GM23338 (cell line): ENCODE data around the gene SLC4A2. TPM values are rescaled to one million over a fixed set of nuclear protein-coding genes. Genes with fewer than 3 reads are reported as not detected.
"Not testable (repeated sequence)": the region's sequence is repeated elsewhere in the genome, so short reads cannot be mapped to it uniquely, and the experiment has no call there.

ENCODE experiments used
- ATAC-seq: fragments of 200-7000 bp; cut with Tn5 transposase; 3 replicates; pipeline ENCODE4 v1.9.1; 2020
- DNase-seq: peaks from one replicate; pipeline ENCODE4 v3.0.0-alpha.2; 2015; ENCODE audit warnings: low spot score
- H2AFZ ChIP-seq: fragments of 200-600 bp; sonication (generic); 2 replicates; pipeline ENCODE4 v1.8.0; 2016; ENCODE audit warnings: antibody characterized with exemption, mild to moderate bottlenecking, moderate library complexity
- H3F3A ChIP-seq: fragments of 200-600 bp; sonication (generic); replicated peaks from 2 replicates; pipeline ENCODE4 v1.8.0; 2017; ENCODE audit warnings: antibody characterized with exemption, mixed run types, low read depth
- H3K27ac ChIP-seq: fragments of 200-600 bp; sonication (generic); 2 replicates; pipeline ENCODE4 v1.6.1; 2016; ENCODE audit warnings: low read depth
- H3K27me3 ChIP-seq: fragments of 200-600 bp; sonication (generic); 2 replicates; pipeline ENCODE4 v1.8.0; 2016; ENCODE audit warnings: mild to moderate bottlenecking, mixed run types, moderate library complexity; ENCODE audit not compliant: insufficient read depth
- H3K36me3 ChIP-seq: fragments of 200-600 bp; sonication (generic); 2 replicates; pipeline ENCODE4 v1.8.0; 2016; ENCODE audit warnings: mild to moderate bottlenecking; ENCODE audit not compliant: insufficient read depth
- H3K4me1 ChIP-seq: fragments of 200-600 bp; sonication (generic); 2 replicates; pipeline ENCODE4 v1.8.0; 2016; ENCODE audit warnings: mild to moderate bottlenecking, moderate library complexity; ENCODE audit not compliant: insufficient read depth
- H3K4me2 ChIP-seq: fragments of 200-600 bp; sonication (generic); 2 replicates; pipeline ENCODE4 v1.7.1; 2017; ENCODE audit warnings: mixed run types
- H3K4me3 ChIP-seq: fragments of 200-600 bp; sonication (generic); 2 replicates; pipeline ENCODE4 v1.6.1; 2016; ENCODE audit warnings: mixed run types
- H3K79me2 ChIP-seq: fragments of 200-600 bp; sonication (generic); replicated peaks from 2 replicates; pipeline ENCODE4 v1.8.0; 2017; ENCODE audit warnings: mild to moderate bottlenecking; ENCODE audit not compliant: insufficient read depth
- H3K9me2 ChIP-seq: fragments of 200-600 bp; sonication (generic); 2 replicates; pipeline ENCODE4 v1.8.0; 2017; ENCODE audit not compliant: insufficient read depth
- H4K20me1 ChIP-seq: fragments of 200-600 bp; sonication (generic); replicated peaks from 2 replicates; pipeline ENCODE4 v1.8.0; 2017; ENCODE audit warnings: mild to moderate bottlenecking; ENCODE audit not compliant: insufficient read depth
- H3K27ac Mint-ChIP-seq: 2 replicates; pipeline ENCODE4 v1.8.0; 2020; ENCODE audit warnings: inconsistent platforms, mild to moderate bottlenecking, moderate library complexity, mixed read lengths
- H3K27me3 Mint-ChIP-seq: 3 replicates; pipeline ENCODE4 v1.8.0; 2022; ENCODE audit warnings: low read depth, mild to moderate bottlenecking, moderate library complexity, mixed read lengths, inconsistent platforms; ENCODE audit not compliant: insufficient read depth, poor library complexity
- H3K36me3 Mint-ChIP-seq: 3 replicates; pipeline ENCODE4 v1.8.0; 2021; ENCODE audit warnings: low read depth, mild to moderate bottlenecking, inconsistent platforms, moderate library complexity, mixed read lengths
- H3K4me1 Mint-ChIP-seq: 3 replicates; pipeline ENCODE4 v1.8.0; 2020; ENCODE audit warnings: mild to moderate bottlenecking, inconsistent platforms, mixed read lengths
- H3K4me3 Mint-ChIP-seq: 3 replicates; pipeline ENCODE4 v1.8.0; 2021; ENCODE audit warnings: moderate library complexity, mild to moderate bottlenecking, inconsistent platforms, mixed read lengths
- H3K9me3 Mint-ChIP-seq: 3 replicates; pipeline ENCODE4 v1.8.0; 2020; ENCODE audit warnings: moderate library complexity, mild to moderate bottlenecking, inconsistent platforms, mixed read lengths
- CREB1 ChIP-seq: fragments of 250-450 bp; sonication (Bioruptor Pico); IDR thresholded peaks from 2 replicates; pipeline ENCODE4 v1.5.0; 2020; ENCODE audit warnings: low read depth, mild to moderate bottlenecking, moderate library complexity
- POLR2AphosphoS5 ChIP-seq: IDR thresholded peaks from 2 replicates; pipeline ENCODE4 v1.6.1; 2016; ENCODE audit warnings: antibody characterized with exemption, low read depth
- polyA plus RNA-seq: library from polyadenylated mRNA; unstranded; fragments of >200 nt; fragmentation: Nextera tagmentation; extraction: Ambion mirVana; gene quantifications from 2 replicates; pipeline ENCODE4 v1.2.1, GENCODE V29; 2016
- total RNA-seq: library from RNA; depleted of rRNA; stranded (reverse); fragments of >200 nt; shearing (Covaris generic); gene quantifications from 2 replicates; pipeline ENCODE4 v1.2.3, GENCODE V29; 2014
- TF ChIP-seq, protein P1 (sequence below), 2 experiments: fragments of 200-600 bp in 1 of 2; sonication (generic) in 1 of 2; conservative IDR thresholded peaks; 2 replicates each; pipeline versions ENCODE4 v1.5.1 to v1.6.1; 2016 to 2017; ENCODE audit warnings: antibody characterized with exemption in 2 of 2, low read depth in 2 of 2, mild to moderate bottlenecking in 2 of 2, moderate library complexity in 1 of 2
- TF ChIP-seq, protein P2 (sequence below): IDR thresholded peaks from 2 replicates; pipeline ENCODE4 v1.6.1; 2016; ENCODE audit warnings: antibody characterized with exemption
- TF ChIP-seq, protein P3 (sequence below): IDR thresholded peaks from one replicate; pipeline ENCODE4 v1.6.1; 2018; ENCODE audit warnings: antibody characterized with exemption; ENCODE audit not compliant: unreplicated experiment

The SLC4A2 gene
- total and polyA plus RNA-seq, 2 experiments from 2014 or later: 64.8 to 106 TPM

DNA sequence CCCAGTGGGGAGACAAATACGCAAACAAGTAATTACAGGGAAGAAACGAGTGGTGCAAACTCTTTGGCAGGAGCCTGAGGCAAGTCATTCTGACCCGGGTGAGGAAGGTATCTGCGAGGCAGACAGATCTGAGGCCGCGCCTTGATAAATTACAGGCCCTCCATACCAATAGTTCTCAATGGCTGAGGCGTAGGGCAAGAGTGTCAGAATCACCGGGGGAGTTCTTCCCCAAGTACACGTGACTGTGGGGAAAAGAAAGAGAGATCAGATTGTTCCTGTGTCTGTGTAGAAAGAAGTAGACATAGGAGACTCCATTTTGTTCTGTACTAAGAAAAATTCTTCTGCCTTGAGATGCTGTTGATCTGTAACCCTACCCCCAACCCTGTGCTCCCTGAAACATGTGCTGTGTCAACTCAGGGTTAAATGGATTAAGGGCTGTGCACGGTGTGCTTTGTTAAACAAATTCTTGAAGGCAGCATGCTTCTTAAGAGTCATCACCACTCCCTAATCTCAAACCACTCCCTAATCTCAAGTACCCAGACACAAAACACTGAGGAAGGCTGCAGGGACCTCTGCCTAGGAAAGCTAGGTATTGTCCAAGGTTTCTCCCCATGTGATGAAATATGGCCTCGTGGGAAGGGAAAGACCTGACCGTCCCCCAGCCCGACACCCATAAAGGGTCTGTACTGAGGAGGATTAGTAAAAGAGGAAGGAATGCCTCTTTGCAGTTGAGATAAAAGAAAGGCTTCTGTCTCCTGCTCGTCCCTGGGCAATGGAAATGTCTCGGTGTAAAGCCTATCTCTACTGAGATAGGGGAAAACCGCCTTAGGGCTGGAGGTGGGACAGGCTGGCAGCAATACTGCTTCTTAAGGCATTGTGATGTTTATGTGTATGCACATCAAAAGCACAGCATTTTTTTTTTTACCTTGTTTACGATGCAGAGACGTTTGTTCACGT, 32.3 kb upstream of the SLC4A2 start:
- not testable (repeated sequence) for H3K27me3 Mint-ChIP-seq, H3K79me2 ChIP-seq
- H3K4me2 ChIP-seq: peak overlapping the region; percentile 79

DNA sequence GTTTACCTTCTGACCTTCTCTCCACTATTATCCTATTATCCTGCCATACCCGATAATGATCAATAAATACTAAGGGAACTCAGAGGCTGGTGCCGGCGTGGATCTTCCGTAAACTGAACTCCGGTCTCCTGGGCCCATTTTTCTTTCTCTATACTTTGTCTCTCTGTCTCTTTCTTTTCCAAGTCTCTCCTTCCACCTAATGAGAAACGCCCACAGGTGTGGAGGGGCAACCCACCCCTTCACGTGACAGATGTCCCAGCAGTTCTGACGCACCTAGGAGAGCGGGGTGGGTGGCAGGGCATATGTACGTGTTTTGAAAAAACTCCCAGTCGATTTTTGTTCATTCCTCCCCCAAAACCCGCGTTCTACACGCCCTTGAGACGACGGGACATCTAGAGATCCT, 31.7 kb upstream of the SLC4A2 start:
- H3K27me3 ChIP-seq: peaks cover 16% of the 10 kb centered on the region; the same call in 1 of the 2 replicates
- peaks cover 15% of the 10 kb centered on the region for H3K4me1 ChIP-seq
- peak overlapping the region; percentile 56 for H3K4me3 ChIP-seq
- H3K4me2 ChIP-seq: peak overlapping the region; percentile 79
- not testable (repeated sequence) for H3K36me3 ChIP-seq, H3K9me3 Mint-ChIP-seq, H3K36me3 Mint-ChIP-seq, H3K9me2 ChIP-seq, ATAC-seq, DNase-seq, H3K79me2 ChIP-seq, H3K27me3 Mint-ChIP-seq, H4K20me1 ChIP-seq, H3F3A ChIP-seq
- H3K4me1 Mint-ChIP-seq: peaks cover 24% of the 10 kb centered on the region
- H3K27ac Mint-ChIP-seq: peak overlapping the region; percentile 93; the same call in 1 of the 2 replicates
- H3K4me3 Mint-ChIP-seq: peak overlapping the region; percentile 95
- H2AFZ ChIP-seq: 0 out of 2 replicates have a peak overlapping the region, but pooled peaks have one; percentile 28
- peak overlapping the region; percentile 30; the same call in 1 of the 2 replicates for H3K27ac ChIP-seq

More for the DNA sequence above, 32.3 kb upstream of the SLC4A2 start:
- H3K27ac Mint-ChIP-seq, H3K9me3 Mint-ChIP-seq, H3K9me2 ChIP-seq, H3F3A ChIP-seq, H3K36me3 ChIP-seq, H4K20me1 ChIP-seq, H3K36me3 Mint-ChIP-seq: not testable (repeated sequence)
- Histone ChIP-seq H3K27ac (0 out of 2 replicates have a peak overlapping the region, but pooled peaks have one; percentile 30), H2AFZ (peak overlapping the region; percentile 59; the same call in 1 of the 2 replicates), H3K4me1 (peaks cover 15% of the 10 kb centered on the region), H3K4me3 (peak overlapping the region; percentile 56), H3K27me3 (peaks cover 16% of the 10 kb centered on the region; the same call in 1 of the 2 replicates)
- Mint-ChIP-seq H3K4me3 (peak overlapping the region; percentile 95), H3K4me1 (peaks cover 24% of the 10 kb centered on the region)
- ATAC-seq: peak; percentile 11
- DNase-seq: peak; percentile 60

DNA sequence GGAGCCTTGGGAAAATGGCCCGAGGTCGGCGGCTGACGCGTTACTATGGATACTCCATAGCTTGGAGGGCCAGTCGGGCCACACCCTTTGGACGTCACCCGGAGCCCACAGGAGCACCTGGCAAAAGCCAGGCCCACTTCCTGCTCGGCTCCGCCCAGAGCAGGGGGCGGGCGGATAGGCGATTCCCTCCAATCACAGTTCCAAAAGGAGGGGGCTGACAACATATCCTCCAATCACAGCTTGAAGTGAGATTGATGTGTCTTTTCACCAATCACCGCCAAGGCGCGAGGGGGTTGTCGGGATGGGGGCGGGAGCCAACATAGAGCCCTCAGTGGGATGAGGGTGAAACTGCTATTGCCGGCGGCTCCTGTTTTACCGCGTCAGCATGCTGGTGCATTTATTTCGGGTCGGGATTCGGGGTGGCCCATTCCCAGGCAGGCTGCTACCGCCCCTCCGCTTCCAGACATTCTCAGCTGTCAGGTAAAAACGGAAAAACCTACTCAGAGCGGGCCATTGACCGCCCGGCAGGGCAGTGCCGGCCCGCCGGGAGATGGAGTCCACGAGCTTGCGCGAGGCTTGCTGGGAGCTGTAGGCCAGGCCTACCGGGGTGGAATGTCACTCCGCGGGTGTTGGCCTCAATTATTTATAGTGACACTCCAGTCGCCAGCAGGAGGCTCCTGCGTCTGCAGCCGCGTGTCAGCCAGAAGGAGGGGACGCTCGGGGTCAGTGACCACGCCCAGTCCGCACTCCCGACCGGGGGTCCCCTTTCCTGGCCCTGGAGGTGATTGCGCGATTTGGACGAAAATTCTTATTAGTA, 31.1 kb upstream of the SLC4A2 start, which contains the start of gene ABCB8:
Gene ABCB8 (plus strand): TSS at position 320 of the 817 bp plus-strand sequence. CDS start 66 bp downstream, at position 386.
- TF ChIP-seq, protein P1, sequence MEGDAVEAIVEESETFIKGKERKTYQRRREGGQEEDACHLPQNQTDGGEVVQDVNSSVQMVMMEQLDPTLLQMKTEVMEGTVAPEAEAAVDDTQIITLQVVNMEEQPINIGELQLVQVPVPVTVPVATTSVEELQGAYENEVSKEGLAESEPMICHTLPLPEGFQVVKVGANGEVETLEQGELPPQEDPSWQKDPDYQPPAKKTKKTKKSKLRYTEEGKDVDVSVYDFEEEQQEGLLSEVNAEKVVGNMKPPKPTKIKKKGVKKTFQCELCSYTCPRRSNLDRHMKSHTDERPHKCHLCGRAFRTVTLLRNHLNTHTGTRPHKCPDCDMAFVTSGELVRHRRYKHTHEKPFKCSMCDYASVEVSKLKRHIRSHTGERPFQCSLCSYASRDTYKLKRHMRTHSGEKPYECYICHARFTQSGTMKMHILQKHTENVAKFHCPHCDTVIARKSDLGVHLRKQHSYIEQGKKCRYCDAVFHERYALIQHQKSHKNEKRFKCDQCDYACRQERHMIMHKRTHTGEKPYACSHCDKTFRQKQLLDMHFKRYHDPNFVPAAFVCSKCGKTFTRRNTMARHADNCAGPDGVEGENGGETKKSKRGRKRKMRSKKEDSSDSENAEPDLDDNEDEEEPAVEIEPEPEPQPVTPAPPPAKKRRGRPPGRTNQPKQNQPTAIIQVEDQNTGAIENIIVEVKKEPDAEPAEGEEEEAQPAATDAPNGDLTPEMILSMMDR (conservative IDR thresholded peaks at IDR 0.05; ENCODE audit: low read depth in 2 of 2): peak; percentile 31 to 56
- TF ChIP-seq CREB1 (CRISPR knock-in tag): peak; percentile 70
- no peak for TF ChIP-seq POLR2AphosphoS5
- TF ChIP-seq, protein P2, sequence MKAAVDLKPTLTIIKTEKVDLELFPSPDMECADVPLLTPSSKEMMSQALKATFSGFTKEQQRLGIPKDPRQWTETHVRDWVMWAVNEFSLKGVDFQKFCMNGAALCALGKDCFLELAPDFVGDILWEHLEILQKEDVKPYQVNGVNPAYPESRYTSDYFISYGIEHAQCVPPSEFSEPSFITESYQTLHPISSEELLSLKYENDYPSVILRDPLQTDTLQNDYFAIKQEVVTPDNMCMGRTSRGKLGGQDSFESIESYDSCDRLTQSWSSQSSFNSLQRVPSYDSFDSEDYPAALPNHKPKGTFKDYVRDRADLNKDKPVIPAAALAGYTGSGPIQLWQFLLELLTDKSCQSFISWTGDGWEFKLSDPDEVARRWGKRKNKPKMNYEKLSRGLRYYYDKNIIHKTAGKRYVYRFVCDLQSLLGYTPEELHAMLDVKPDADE: peak; percentile 88
- TF ChIP-seq, protein P3, sequence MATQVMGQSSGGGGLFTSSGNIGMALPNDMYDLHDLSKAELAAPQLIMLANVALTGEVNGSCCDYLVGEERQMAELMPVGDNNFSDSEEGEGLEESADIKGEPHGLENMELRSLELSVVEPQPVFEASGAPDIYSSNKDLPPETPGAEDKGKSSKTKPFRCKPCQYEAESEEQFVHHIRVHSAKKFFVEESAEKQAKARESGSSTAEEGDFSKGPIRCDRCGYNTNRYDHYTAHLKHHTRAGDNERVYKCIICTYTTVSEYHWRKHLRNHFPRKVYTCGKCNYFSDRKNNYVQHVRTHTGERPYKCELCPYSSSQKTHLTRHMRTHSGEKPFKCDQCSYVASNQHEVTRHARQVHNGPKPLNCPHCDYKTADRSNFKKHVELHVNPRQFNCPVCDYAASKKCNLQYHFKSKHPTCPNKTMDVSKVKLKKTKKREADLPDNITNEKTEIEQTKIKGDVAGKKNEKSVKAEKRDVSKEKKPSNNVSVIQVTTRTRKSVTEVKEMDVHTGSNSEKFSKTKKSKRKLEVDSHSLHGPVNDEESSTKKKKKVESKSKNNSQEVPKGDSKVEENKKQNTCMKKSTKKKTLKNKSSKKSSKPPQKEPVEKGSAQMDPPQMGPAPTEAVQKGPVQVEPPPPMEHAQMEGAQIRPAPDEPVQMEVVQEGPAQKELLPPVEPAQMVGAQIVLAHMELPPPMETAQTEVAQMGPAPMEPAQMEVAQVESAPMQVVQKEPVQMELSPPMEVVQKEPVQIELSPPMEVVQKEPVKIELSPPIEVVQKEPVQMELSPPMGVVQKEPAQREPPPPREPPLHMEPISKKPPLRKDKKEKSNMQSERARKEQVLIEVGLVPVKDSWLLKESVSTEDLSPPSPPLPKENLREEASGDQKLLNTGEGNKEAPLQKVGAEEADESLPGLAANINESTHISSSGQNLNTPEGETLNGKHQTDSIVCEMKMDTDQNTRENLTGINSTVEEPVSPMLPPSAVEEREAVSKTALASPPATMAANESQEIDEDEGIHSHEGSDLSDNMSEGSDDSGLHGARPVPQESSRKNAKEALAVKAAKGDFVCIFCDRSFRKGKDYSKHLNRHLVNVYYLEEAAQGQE: no peak
- Histone ChIP-seq H3K4me2 (peak within 1 kb of the TSS; percentile 79), H4K20me1 (no peaks in the 10 kb centered on the region; the same call in 1 of the 2 replicates), H3K4me1 (peaks cover 15% of the 10 kb centered on the region), H3K36me3 (no peaks in the 10 kb centered on the region), H2AFZ (0 out of 2 replicates have a peak within 1 kb of the TSS, but pooled peaks have one; percentile 45), H3K4me3 (peak within 1 kb of the TSS; percentile 63), H3K79me2 (peaks cover 9% of the 10 kb centered on the region; the same call in 1 of the 2 replicates), H3K9me2 (no peaks in the 10 kb centered on the region), H3K27me3 (peaks cover 16% of the 10 kb centered on the region; the same call in 1 of the 2 replicates), H3K27ac (peak within 1 kb of the TSS; percentile 30; the same call in 1 of the 2 replicates), H3F3A (no peaks in the 10 kb centered on the region)
- ATAC-seq (peak; percentile 94), DNase-seq (peak; percentile 98)
- Mint-ChIP-seq H3K27me3 (peaks cover 4% of the 10 kb centered on the region), H3K4me3 (peak within 1 kb of the TSS; percentile 95), H3K27ac (peak within 1 kb of the TSS; percentile 98), H3K4me1 (peaks cover 24% of the 10 kb centered on the region), H3K36me3 (no peaks in the 10 kb centered on the region; the same call in 2 of the 3 replicates), H3K9me3 (no peaks in the 10 kb centered on the region)
